Fibroblast of the aortic adventitia (primary cell): ENCODE data around the gene TMPRSS3. TPM values are rescaled to one million over a fixed set of nuclear protein-coding genes. Genes with fewer than 3 reads are reported as not detected.

ENCODE experiments used
- DNase-seq: peaks from one replicate; pipeline ENCODE4 v3.0.0-alpha.2; 2010; ENCODE audit warnings: low read depth
- H3K4me3 ChIP-seq: 2 replicates; pipeline ENCODE4 v1.5.1; 2011; ENCODE audit warnings: low read depth, mild to moderate bottlenecking, control low read depth, low read length, moderate library complexity
- CTCF ChIP-seq: IDR thresholded peaks from 2 replicates; pipeline ENCODE4 v1.5.1; 2011; ENCODE audit warnings: mild to moderate bottlenecking, low read length, control low read depth, inconsistent platforms; ENCODE audit not compliant: insufficient read depth
- total RNA-seq: library from RNA; depleted of rRNA; stranded (reverse); fragments of >200 nt; gene quantifications from 2 replicates; pipeline ENCODE4 v1.2.3, GENCODE V29; 2012; ENCODE audit warnings: low replicate concordance

The TMPRSS3 gene
- total RNA-seq, 1 donor, result not detected

GRCh38 chr21:42375966-42376337 lies 19.9 kb downstream of the TMPRSS3 start:
- no peak for TF ChIP-seq CTCF
- no peak for DNase-seq

GRCh38 chr21:42375506-42375905 lies 20.3 kb downstream of the TMPRSS3 start:
- TF ChIP-seq CTCF, result no peak
- DNase-seq, result no peak
- no peak overlapping the region for H3K4me3 ChIP-seq

More at GRCh38 chr21:42375966-42376337, 19.9 kb downstream of the TMPRSS3 start:
- no peak overlapping the region for H3K4me3 ChIP-seq

DNA sequence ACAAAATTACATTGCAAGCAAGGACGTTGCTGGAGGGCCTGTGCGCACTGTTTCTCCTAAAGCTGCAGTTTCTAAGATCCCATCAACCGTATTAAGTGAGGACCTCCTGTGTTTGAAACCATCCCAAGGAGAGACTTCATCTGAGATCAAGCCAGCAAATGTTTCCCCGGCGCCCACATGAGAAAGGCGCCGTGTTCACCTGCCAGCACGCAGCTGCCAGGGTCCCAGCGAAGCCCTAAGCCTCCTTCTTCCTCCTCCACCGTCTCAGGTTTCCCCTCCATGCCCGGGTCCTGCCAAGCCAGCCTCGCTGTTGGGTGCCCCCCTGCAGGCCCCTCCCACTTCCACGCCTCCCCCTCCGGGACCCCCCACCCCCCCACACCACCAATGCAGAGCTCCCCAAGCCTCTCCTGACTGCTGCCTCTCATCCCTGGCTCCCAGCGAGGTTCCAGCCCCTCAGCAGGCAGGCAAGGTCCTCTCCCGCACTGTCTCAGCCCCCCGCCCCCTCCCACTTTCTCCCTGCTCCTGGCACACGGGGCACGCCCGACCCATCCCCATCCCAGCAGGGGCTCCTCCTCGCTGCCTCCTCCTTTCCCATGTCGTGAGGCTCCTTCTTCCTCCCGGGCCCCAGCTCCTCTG lies 20.9 kb downstream of the TMPRSS3 start:
- H3K4me3 ChIP-seq, result no peak overlapping the region
- no peak for DNase-seq
- TF ChIP-seq CTCF, result no peak

DNA sequence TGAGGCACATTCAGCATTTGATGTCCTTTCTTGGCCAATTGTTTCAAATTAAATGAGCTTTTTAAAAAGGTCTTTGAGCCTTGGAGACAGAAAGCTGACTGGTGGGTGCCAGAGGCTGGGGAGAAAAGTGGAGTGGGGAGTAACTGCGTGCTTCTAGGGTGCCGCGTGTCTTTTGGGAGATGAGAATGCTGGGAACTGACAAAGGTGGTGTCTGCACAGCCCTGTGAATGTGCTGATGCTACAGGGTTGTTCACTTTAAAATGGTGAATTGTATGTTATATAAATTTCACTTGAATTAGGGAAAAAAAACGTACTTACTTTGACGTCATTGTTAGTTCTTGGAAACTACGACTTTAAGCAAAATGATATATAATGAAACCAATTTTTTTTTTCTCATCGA lies 21.4 kb downstream of the TMPRSS3 start:
- no peak for TF ChIP-seq CTCF
- DNase-seq, result no peak
- no peak overlapping the region for H3K4me3 ChIP-seq

- no peak for TF ChIP-seq CTCF
- DNase-seq, result no peak
Observed at GRCh38 chr21:42373908-42374455, 21.9 kb downstream of the TMPRSS3 start.

GRCh38 chr21:42373196-42373907 lies 22.5 kb downstream of the TMPRSS3 start:
- no peak overlapping the region for H3K4me3 ChIP-seq
- no peak for TF ChIP-seq CTCF
- no peak for DNase-seq

More at GRCh38 chr21:42373908-42374455, 21.9 kb downstream of the TMPRSS3 start:
- H3K4me3 ChIP-seq, result no peak overlapping the region
